HG03280 (cell line): ENCODE measurements around the gene IAPP.
"Not testable (repeated sequence)": the region's sequence is repeated elsewhere in the genome, so short reads cannot be mapped to it uniquely, and the experiment has no call there.

Experiments
- ATAC-seq: cut with Tn5 transposase; IDR thresholded peaks from one replicate; pipeline ENCODE4 v1.9.1; 2021; ENCODE audit warnings: mild to moderate bottlenecking, moderate library complexity; ENCODE audit not compliant: unreplicated experiment

Gene IAPP

DNA sequence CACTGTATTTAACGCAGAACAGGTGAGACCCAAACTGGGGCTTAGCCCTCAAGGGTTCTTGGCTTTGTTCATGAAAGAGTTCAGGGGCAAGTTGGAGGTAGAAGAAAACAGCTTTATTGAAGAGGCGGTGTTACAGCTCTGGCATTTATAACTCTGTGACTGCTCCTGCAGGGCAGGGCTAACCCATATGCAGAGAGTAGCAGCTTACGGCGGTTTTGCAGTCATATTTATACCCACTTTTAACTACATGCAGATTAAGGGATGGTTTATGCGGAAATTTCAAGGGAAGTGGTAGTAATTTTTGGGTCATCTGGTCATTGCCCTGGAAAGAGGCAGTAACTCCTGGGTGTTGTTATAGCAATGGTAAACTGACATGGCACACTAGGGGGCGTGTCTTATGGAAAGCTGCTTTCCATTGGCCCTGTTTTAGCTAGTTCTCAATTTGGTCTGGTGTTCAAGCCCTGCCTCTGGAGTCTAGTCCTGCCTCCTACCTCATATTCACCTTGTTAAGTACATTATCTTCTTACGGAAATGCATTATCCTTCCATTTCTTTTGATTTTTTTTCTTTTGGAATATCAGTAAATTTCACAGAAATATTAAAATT lies 1.8 kb upstream of the IAPP start:
- no peak for ATAC-seq

DNA sequence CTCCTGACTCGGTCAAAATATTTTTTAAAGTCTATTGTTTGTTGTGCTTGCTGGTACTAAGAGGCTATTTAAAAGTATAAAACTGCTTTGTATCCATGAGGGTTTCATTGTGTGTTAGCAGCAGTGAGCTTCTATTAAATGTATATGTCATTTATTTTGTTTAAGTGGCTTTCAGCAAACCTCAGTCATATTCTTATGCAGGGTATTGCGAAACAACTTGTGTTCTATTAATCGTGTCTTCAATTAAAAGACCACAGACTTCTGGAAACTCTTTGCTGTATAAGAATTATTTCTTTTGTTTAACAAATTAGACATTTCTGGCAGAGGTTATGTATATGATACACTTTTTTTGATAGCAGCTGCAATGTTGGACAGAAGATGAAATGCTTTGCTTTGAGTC lies 6.5 kb downstream of the IAPP start:
- no peak for ATAC-seq

DNA sequence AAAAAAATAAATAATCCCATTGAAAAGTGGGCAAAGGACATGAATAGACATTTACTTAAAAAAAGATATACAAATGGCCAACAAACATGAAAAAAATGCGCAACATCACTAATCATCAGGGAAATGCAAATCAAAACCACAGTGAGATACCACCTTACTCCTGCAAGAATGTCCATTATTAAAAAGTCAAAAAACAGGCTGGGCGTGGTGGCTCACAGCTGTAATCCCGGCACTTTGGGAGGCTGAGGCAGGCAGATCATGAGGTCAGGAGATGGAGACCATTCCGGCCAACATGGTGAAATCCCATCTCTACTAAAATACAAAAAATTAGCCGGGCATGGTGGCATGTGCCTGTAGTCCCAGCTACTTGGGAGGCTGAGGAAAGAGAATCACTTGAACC lies 8.6 kb downstream of the IAPP start:
- ATAC-seq, result not testable (repeated sequence)

DNA sequence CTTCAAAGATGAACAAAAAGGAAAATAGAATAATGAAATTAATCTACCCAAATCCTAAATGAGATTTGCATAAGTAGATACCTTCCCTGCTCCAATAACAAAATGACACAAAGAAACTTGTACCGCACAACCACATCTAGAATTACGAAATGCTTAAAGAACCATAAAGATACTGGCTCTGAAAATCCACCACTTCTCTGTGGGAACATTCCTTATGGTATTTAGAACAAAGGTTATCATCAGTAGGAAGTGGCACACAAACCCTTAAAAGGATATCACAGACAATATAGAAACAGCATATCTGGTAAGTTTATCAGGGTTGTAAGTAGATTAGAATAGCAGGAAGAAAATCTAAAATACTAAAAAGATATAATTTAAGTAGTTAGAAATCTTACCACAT lies 11.6 kb downstream of the IAPP start:
- ATAC-seq, result no peak

DNA sequence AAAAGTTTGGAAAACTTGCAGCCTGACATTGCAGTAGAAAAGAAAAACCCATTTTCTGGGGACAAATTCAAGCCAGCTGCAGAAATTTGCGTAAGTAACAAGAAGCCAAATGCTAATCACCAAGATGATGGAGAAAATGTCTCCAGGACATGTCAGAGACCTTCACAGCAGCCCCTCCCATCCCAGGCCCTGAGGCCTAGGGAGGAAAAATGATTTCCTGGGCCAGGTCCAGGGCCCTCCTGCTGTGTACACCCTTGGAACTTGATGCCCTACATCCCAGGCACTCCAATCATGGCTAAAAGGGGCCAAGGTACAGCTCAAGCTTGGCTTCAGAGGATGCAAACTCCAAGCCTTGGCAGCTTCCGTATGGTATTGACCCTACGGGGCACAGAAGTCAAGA lies 14.5 kb downstream of the IAPP start:
- ATAC-seq, result no peak

DNA sequence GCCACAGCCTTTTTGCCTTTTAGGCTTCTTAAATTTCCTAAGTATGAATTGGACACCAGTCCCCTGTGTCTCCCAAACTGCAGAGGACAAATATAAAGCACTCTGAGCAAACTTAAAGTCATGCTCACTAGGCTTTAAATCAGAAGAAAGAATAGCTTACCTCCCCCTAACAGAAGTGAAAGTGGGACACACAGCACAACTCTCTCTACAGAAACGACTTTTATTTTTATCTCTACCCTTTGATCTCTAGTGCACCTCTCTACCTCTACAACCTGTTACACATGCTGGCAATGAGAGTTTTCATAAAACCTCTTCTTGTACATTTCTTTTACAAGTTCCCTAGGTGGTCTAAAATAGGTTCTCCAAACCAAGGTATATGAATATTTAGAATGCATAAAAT lies 19.7 kb downstream of the IAPP start:
- ATAC-seq, result no peak

DNA sequence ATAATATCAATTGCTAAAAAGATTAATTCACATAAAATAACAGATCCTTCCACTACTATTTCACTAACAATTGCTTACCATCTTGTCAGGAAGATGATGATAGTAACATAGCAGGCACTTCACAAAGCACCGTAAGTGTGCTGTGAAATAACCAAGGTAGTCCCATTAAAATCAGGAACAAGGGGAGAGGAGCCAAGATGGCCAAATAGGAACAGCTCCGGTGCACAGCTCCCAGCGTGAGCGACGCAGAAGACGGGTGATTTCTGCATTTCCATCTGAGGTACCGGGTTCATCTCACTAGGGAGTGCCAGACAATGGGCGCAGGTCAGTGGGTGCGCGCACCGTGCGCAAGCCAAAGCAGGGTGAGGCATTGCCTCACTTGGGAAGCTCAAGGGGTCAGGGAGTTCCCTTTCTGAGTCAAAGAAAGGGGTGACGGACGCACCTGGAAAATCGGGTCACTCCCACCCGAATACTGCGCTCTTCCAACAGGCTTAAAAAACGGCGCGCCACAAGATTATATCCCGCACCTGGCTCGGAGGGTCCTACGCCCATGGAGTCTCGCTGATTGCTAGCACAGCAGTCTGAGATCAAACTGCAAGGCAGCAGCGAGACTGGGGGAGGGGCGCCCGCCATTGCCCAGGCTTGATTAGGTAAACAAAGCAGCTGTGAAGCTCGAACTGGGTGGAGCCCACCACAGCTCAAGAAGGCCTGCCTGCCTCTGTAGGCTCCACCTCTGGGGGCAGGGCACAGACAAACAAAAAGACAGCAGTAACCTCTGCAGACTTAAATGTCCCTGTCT lies 22.3 kb downstream of the IAPP start:
- ATAC-seq, result not testable (repeated sequence)

DNA sequence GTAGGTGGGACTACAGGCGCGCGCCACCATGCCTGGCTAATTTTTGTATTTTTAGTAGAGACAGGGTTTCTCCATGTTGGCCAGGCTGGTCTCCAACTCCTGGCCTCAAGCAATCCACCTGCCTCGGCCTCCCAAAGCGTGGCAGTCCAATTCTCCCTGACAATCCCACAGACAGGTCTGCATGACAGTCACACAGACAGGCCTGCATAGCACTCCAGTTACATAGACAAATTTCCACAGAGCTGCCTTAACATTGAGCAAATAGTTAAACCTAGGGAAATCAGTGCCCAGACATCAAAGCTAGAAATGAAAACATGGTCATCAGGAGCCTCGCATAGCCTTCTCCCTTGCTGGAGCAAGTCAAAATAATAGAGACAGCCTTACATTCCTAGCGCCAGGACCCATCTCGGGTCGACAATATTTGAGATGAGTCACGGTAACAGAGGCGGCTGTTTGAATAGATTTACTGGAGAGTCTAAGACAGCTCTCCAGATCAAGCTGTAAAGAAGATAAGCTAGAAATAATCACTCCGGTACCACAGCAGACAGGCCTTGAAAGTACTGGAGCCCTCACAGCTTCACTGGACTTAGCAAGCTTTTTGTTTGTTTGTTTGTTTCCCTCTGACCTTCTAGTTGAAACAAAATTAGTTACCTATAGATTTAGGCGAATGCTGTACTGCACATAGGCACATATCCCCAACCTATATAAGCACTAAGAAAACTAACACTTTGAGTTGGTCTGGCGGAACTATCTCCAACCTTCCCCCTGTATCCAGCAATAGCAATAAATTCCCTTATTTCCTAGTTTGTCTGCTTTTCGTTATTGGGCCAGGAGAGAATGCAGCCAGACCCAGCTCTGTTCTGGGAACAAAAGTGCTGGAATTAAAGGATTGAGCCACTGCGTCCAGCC lies 40.9 kb downstream of the IAPP start:
- ATAC-seq, result no peak

DNA sequence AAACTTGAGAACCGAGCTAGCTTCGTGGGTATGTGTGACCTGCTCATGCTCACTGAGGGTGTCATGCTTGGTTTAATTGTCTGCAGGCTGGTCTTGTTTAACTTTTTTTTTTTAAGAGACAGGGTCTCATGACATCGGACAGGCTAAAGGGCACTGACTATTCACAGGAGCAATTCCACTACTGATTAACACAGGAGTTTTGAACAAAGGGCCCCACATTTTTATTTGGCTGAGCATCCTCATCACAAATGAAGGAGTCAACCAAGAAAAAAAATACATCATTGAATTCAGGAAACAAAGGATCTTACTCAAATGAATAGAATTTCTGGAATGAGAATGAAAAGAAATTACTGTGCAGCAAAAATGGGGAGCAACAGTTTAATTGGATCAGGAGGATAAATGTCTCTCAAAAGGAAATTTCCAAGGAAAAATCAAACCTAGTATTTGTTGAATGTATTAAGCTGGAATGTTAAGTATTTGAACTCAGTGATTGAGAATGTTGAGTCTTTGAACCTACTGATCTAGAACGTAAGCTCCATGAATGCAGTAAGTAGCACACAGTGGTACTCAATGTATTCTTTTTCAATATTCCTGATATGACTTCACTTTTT lies 43.9 kb downstream of the IAPP start:
- ATAC-seq, result no peak

DNA sequence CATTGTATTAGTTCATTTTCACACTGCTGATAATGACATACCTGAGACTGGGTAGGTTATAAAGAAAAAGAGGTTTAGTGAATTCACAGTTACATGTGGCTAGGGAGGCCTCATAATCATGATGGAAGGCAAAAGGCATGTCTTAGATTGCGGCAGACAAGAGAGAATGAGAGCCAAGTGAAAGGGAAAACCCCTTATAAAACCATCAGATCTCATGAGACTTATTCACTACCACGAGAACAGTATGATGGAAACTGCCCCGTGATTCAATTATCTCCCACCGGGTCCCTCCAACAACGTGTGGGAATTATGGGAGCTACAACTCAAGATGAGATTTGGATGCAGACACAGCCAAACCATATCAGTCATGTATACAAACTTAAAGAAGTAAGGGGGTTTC lies 45.7 kb downstream of the IAPP start:
- not testable (repeated sequence) for ATAC-seq

DNA sequence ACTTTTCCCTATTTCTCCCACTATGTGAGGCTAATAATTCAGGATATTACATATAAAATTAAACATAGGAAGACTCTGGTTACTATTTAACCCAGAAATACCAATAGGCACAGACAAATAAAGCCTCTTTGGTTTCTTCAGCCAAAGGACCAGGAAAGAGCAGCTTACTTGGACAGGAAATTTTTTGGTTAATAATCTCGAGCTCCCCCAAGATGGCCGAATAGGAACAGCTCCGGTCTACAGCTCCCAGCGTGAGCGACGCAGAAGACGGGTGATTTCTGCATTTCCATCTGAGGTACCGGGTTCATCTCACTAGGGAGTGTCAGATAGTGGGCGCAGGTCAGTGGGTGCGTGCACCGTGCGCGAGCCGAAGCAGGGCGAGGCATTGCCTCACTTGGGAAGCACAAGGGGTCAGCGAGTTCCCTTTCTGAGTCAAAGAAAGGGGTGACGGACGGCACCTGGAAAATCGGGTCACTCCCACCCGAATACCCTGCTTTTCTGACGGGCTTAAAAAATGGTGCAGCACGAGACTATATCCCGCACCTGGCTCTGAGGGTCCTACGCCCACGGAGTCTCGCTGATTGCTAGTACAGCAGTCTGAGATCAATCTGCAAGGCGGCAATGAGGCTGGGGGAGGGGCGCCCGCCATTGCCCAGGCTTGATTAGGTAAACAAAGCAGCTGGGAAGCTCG lies 46.5 kb downstream of the IAPP start:
- ATAC-seq, result not testable (repeated sequence)

DNA sequence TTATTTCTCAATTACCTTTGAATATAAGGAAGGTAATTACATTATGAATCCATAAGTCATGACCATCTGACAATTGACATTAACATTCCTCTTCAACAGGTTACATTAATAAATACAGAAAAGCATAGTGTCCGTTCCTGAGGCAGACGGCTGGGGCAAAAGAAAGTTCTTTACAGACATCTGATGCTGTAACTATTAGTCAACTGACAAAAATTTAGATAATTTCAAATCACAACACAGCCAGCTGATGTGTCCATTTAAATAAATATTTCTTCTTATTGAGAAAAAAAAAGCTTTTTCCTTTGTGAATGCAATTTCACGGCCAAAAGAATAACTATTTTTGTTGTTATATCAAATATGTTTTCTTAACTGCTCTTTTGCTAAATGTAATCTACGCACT lies 55.5 kb downstream of the IAPP start:
- ATAC-seq, result no peak
